CD14-positive monocyte (primary cell): ENCODE results near the gene ZFPL1. TPM values are rescaled to one million over a fixed set of nuclear protein-coding genes. Genes with fewer than 3 reads are reported as not detected.

Experiments used
- DNase-seq, 3 donors: peaks; one replicate each; pipeline ENCODE4 v3.0.0-alpha.2; 2011 to 2022
- H2AFZ ChIP-seq: 2 replicates; pipeline ENCODE4 v1.6.0; 2012; ENCODE audit warnings: mild to moderate bottlenecking, low read depth, low read length, inconsistent platforms; ENCODE audit not compliant: insufficient read depth, poor library complexity, severe bottlenecking
- H3K27ac ChIP-seq, 2 donors: 1 replicate in 1 of 2; 2 replicates in 1 of 2; pipeline ENCODE4 v1.5.1; 2012 to 2013; ENCODE audit warnings: low read length in 2 of 2, control low read depth in 1 of 2, inconsistent platforms in 1 of 2, low read depth in 1 of 2, mild to moderate bottlenecking in 1 of 2
- H3K27me3 ChIP-seq, 2 donors: one replicate each; pipeline versions ENCODE4 v1.6.0 to v1.6.1; 2011 to 2013; ENCODE audit warnings: low read length in 2 of 2; ENCODE audit not compliant: control insufficient read depth in 2 of 2, insufficient read depth in 2 of 2
- H3K36me3 ChIP-seq, 2 donors: replicated peaks in 1 of 2; 1 replicate in 1 of 2; 2 replicates in 1 of 2; pipeline versions ENCODE4 v1.5.1 to v1.6.1; 2012 to 2013; ENCODE audit warnings: low read length in 2 of 2, control low read depth in 1 of 2, inconsistent platforms in 1 of 2, mild to moderate bottlenecking in 1 of 2; ENCODE audit not compliant: insufficient read depth in 2 of 2, control insufficient read depth in 1 of 2
- H3K4me1 ChIP-seq, 2 donors: 1 replicate in 1 of 2; 2 replicates in 1 of 2; pipeline versions ENCODE4 v1.5.1 to v1.6.1; 2012 to 2013; ENCODE audit warnings: low read length in 2 of 2, control low read depth in 1 of 2, inconsistent platforms in 1 of 2, mild to moderate bottlenecking in 1 of 2, moderate library complexity in 1 of 2; ENCODE audit not compliant: insufficient read depth in 2 of 2, control insufficient read depth in 1 of 2
- H3K4me2 ChIP-seq: replicated peaks from 2 replicates; pipeline ENCODE3; 2012; ENCODE audit warnings: low read length, moderate library complexity, mild to moderate bottlenecking; ENCODE audit not compliant: poor library complexity, severe bottlenecking; ENCODE audit errors: extremely low read depth
- H3K4me3 ChIP-seq, 3 experiments: fragments of 200-600 bp in 1 of 3; sonication (generic) in 1 of 3; replicated peaks in 1 of 3; 1 replicate in 2 of 3; 2 replicates in 1 of 3; pipeline ENCODE4 v1.5.1; 2011 to 2013; ENCODE audit warnings: low read length in 3 of 3, mild to moderate bottlenecking in 3 of 3, control low read depth in 2 of 3, low read depth in 2 of 3, inconsistent platforms in 1 of 3, moderate library complexity in 1 of 3
- H3K79me2 ChIP-seq: 2 replicates; pipeline ENCODE4 v1.6.0; 2012; ENCODE audit warnings: mild to moderate bottlenecking, control low read depth, inconsistent platforms, low read length, moderate library complexity; ENCODE audit not compliant: insufficient read depth
- H3K9ac ChIP-seq: 2 replicates; pipeline ENCODE4 v1.6.0; 2017; ENCODE audit warnings: low read length, mild to moderate bottlenecking; ENCODE audit not compliant: insufficient read depth, poor library complexity, severe bottlenecking
- H3K9me3 ChIP-seq, 2 donors: replicated peaks in 1 of 2; 1 replicate in 1 of 2; 2 replicates in 1 of 2; pipeline versions ENCODE4 v1.5.1 to v1.6.1; 2012 to 2013; ENCODE audit warnings: low read length in 2 of 2, control low read depth in 1 of 2; ENCODE audit not compliant: control insufficient read depth in 1 of 2, insufficient read depth in 1 of 2
- H4K20me1 ChIP-seq: 2 replicates; pipeline ENCODE4 v1.6.0; 2012; ENCODE audit warnings: mild to moderate bottlenecking, low read length, control low read depth, moderate library complexity; ENCODE audit not compliant: insufficient read depth
- H3K27ac Mint-ChIP-seq, 7 donors: one replicate each; pipeline ENCODE4 v1.8.0; 2020; ENCODE audit warnings: mild to moderate bottlenecking in 7 of 7, mixed read lengths in 7 of 7, moderate library complexity in 6 of 7, inconsistent platforms in 2 of 7
- H3K27me3 Mint-ChIP-seq, 3 donors: one replicate each; pipeline ENCODE4 v1.8.0; 2021 to 2022; ENCODE audit warnings: low read depth in 3 of 3, mild to moderate bottlenecking in 3 of 3, mixed read lengths in 3 of 3, moderate library complexity in 3 of 3, inconsistent platforms in 1 of 3
- H3K36me3 Mint-ChIP-seq, 2 donors: one replicate each; pipeline ENCODE4 v1.8.0; 2020; ENCODE audit warnings: mixed read lengths in 2 of 2, inconsistent platforms in 1 of 2, mild to moderate bottlenecking in 1 of 2
- H3K4me1 Mint-ChIP-seq: one replicate; pipeline ENCODE4 v1.8.0; 2020; ENCODE audit warnings: mild to moderate bottlenecking, mixed read lengths
- H3K4me3 Mint-ChIP-seq, 2 donors: one replicate each; pipeline ENCODE4 v1.8.0; 2020; ENCODE audit warnings: mild to moderate bottlenecking in 2 of 2, mixed read lengths in 2 of 2, moderate library complexity in 1 of 2
- H3K9me3 Mint-ChIP-seq, 7 donors: one replicate each; pipeline ENCODE4 v1.8.0; 2020 to 2022; ENCODE audit warnings: mixed read lengths in 7 of 7, mild to moderate bottlenecking in 6 of 7, moderate library complexity in 6 of 7, inconsistent platforms in 2 of 7
- CTCF ChIP-seq: fragments of 200-600 bp; IDR thresholded peaks from one replicate; pipeline ENCODE4 v1.8.0; 2022; ENCODE audit warnings: antibody characterized with exemption, mild to moderate bottlenecking
- WGBS: methylation state at CpG from one replicate; pipeline ENCODE4 v1.1.5; 2013; ENCODE audit warnings: missing lambda C conversion rate; ENCODE audit not compliant: insufficient coverage; 5-methylcytosine and 5-hydroxymethylcytosine counted together
- intact Hi-C, 2 donors: fragments of 100-400 bp; cut with micrococcal nuclease; formaldehyde crosslinking; loops; one replicate each; pipeline versions ENCODE4 v1.15.0 to v1.15.1; 2023
- polyA plus RNA-seq, 3 donors: library from polyadenylated mRNA; depleted of rRNA in 1 of 3; unstranded in 2 of 3; stranded (reverse) in 1 of 3; fragments of 300-500 nt in 2 of 3; fragments of >200 nt in 1 of 3; fragmentation: Illumina TruSeq in 2 of 3; gene quantifications; 1 replicate in 2 of 3; 2 replicates in 1 of 3; pipeline ENCODE4 v1.2.3, GENCODE V29; 2012 to 2021

ZFPL1 gene
- polyA plus RNA-seq, 3 donors = 25.1 to 41.1 (median 27.2) TPM

DNA sequence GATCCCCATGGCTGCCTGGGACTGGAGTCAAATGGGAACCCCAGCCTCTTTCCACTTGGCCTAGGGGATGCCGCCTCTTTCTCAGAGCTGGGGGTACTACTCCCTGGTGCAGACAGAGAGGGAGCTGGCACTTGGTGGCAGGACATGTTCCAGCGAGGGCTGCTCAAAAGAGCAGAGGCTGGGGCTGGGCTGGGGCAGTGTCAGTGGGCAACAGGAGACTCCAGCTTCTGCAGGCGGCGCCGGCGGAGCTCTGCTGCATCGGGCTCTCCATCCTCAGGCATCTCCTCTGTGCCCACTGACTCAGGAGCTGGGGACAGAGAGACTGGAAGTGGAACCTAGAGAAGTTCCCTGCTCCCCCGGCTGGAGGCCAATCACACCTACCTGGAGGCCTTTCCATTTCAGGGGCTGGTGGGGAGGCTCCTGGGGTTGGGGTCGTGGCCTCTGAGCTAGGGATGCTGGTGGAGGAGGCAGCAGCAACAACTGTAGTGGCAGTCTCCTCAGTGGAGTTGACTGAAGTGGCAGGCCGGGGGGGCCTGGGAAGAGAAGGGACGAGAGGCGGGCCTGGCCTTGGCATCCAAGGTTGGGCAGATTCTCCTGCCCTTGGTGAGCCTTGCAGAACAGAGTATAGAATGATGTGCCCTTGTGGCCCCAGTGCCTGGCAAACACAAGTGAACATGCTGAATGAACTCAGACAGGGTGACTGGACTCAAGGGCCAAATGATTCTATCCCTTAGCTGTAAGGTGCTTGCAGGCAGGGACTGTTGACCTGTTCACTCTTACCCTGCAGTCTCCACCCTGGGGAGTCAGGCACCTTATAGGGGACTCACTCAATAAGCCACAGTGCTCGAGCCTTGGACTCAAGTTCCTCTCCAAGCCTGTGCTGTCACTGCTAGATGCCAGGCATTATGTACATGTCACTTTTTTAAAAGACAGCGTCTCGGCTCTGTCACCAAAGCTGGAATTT is 44.4 kb downstream of the ZFPL1 start:
- H3K4me1 ChIP-seq = peaks cover 15 to 16% of the 10 kb centered on the region in 2 donors
- Mint-ChIP-seq H3K27ac (peak overlapping the region in 3 of 7 donors; percentile 30 to 41 (median 37)), H3K36me3 (peaks cover 69 to 91% of the 10 kb centered on the region in 2 donors), H3K9me3 (no peaks in the 10 kb centered on the region), H3K4me3 (no peak overlapping the region), H3K27me3 (peaks cover 0 to 2% (median 0%) of the 10 kb centered on the region in 3 donors), H3K4me1 (peaks cover 16% of the 10 kb centered on the region)
- TF ChIP-seq CTCF = no peak
- peak in 1 of 3 donors; percentile 3 for DNase-seq
- H3K9ac ChIP-seq = no peak overlapping the region
- intact Hi-C loops = no loop called here
- no peak overlapping the region for H3K27ac ChIP-seq
- H3K27me3 ChIP-seq = no peaks in the 10 kb centered on the region
- H4K20me1 ChIP-seq = peaks cover 54% of the 10 kb centered on the region
- H3K36me3 ChIP-seq = peaks cover 76 to 85% of the 10 kb centered on the region in 2 donors
- H2AFZ ChIP-seq = no peak overlapping the region
- no peak overlapping the region for H3K4me2 ChIP-seq
- peaks cover 44% of the 10 kb centered on the region for H3K79me2 ChIP-seq
- 100% methylated on average over 5 of the region's 15 CpGs for WGBS
- no peak overlapping the region for H3K4me3 ChIP-seq
- H3K9me3 ChIP-seq = no peaks in the 10 kb centered on the region

DNA sequence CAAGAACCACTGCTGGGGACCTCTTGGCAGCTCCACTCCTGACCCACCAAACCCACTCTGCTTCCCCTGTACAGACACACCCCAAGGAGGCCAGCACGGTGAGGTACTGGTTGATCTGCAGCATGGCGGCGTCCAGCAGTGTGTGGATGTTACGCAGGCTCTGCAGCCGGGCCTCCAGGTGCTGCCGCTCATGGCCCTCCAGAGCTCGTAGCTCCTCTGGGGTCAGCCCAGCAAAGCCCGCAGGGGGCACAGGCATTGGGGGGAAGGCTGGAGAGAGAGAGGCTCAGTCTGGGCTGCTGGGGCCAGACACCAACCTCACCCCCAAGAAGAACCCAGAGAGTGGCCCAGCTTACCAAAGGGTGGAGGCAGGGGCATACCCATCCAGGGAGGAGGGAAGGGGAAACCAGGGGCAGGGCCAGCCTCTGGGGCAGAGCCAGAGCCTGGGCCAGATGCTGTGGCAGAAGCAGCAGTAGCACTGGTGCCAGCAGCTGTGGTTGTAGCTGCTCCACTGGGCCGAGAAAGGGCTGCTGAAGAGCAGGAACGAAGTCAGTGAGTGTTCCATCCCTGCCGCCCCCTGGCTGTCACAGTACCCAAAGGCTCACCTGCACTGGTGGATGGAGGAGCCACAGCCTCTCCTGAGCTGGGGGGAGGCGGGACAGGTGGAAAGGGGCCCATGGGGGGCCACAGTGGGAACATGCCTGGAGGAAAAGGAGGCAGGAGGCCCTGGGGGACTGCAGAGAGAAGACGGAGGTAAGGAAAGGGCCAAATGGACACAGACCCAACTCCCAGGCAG is 45.8 kb downstream of the ZFPL1 start:
- Histone ChIP-seq H3K4me2 (no peak overlapping the region), H3K27me3 (no peaks in the 10 kb centered on the region), H2AFZ (no peak overlapping the region), H3K27ac (no peak overlapping the region), H3K9ac (no peak overlapping the region), H3K79me2 (peaks cover 38% of the 10 kb centered on the region), H3K9me3 (no peaks in the 10 kb centered on the region), H3K4me3 (no peak overlapping the region), H3K36me3 (peaks cover 71 to 79% of the 10 kb centered on the region in 2 donors), H3K4me1 (peaks cover 21 to 22% of the 10 kb centered on the region in 2 donors), H4K20me1 (peaks cover 54% of the 10 kb centered on the region)
- Mint-ChIP-seq H3K27ac (peak overlapping the region in 3 of 7 donors; percentile 50 to 60 (median 52)), H3K4me1 (peaks cover 19% of the 10 kb centered on the region), H3K36me3 (peaks cover 62 to 82% of the 10 kb centered on the region in 2 donors), H3K27me3 (peaks cover 0 to 2% (median 0%) of the 10 kb centered on the region in 3 donors), H3K9me3 (no peaks in the 10 kb centered on the region), H3K4me3 (no peak overlapping the region)
- peak in 1 of 3 donors; percentile 4 for DNase-seq
- 97% methylated on average over 10 of the region's 13 CpGs for WGBS
- intact Hi-C loops = no loop called here
- TF ChIP-seq CTCF = no peak
